Measurements from ENCODE around the gene SORBS2. TPM values are rescaled to one million over a fixed set of nuclear protein-coding genes. Genes with fewer than 3 reads are reported as not detected.

Gene SORBS2
- total RNA-seq, 1 experiment from 2014 or later = 0.34 TPM

DNA sequence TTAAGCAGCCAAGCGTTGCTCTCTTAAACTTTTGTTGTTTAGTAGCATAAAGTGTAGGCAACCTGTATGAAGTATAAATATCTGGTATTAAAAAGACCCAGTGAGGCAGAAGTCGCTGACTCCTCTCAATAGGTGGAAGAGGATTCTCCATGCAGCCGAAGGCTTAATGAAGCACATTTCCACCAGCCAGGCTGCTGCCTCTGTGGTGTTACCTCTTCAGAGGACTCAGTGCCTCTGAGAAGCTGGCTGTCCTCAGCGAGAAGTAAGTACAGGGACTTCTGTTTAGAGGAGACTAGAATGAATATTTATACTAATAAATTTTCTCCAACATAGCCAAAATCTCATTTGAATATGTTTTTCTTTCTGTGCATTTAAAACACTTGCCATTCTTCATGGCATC is 6.0 kb downstream of the SORBS2 start:
- DNase-seq (ENCODE audit: low read depth, low spot score) = no peak
- no peaks in the 10 kb centered on the region for H3K79me2 ChIP-seq (ENCODE audit: insufficient read depth, low read length)
- no peak overlapping the region for H3K4me2 ChIP-seq (ENCODE audit: low read length)
- H3K27ac ChIP-seq (ENCODE audit: low read depth, low read length) = no peak overlapping the region
- POLR2A ChIA-PET = no interaction called here
- TF ChIP-seq POLR2AphosphoS5 (IDR thresholded peaks at IDR 0.05; ENCODE audit: low read depth, low read length) (no peak), JUND (IDR thresholded peaks at IDR 0.05) (no peak), EZH2phosphoT487 (IDR thresholded peaks at IDR 0.05; ENCODE audit: borderline replicate concordance) (no peak), POLR2A (IDR thresholded peaks at IDR 0.05; ENCODE audit: borderline replicate concordance, extremely low read depth, insufficient read depth, insufficient read length) (no peak), FOSL1 (IDR thresholded peaks at IDR 0.05; ENCODE audit: low read depth) (no peak), SRF (IDR thresholded peaks at IDR 0.05; ENCODE audit: low read depth) (no peak), CEBPB (IDR thresholded peaks at IDR 0.05; ENCODE audit: low read depth) (no peak)
- TF ChIP-seq, protein P1, sequence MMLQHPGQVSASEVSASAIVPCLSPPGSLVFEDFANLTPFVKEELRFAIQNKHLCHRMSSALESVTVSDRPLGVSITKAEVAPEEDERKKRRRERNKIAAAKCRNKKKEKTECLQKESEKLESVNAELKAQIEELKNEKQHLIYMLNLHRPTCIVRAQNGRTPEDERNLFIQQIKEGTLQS (IDR thresholded peaks at IDR 0.05) = no peak
- intact Hi-C loops (cut with micrococcal nuclease) = no loop called here
- no peak overlapping the region for H3K4me3 ChIP-seq (replicated peaks in 1 of 2; ENCODE audit: low read depth in 1 of 2, low read length in 2 of 2)
- no peaks in the 10 kb centered on the region for H4K20me1 ChIP-seq (ENCODE audit: insufficient read depth)
- H3K9me2 ChIP-seq (ENCODE audit: insufficient read depth) = no peaks in the 10 kb centered on the region
- H3K9me3 ChIP-seq (ENCODE audit: control insufficient read depth in 1 of 2, insufficient read depth in 1 of 2, low read depth in 1 of 2, low read length in 2 of 2) = no peaks in the 10 kb centered on the region
- CTCF ChIA-PET = no interaction called here
- no peak for ATAC-seq
- RAD21 ChIA-PET (ENCODE audit: low non-redundant PET in 1 of 2, low total read pairs in 2 of 2, uncharacterized antibody in 2 of 2, unreplicated experiment in 2 of 2) = no interaction called here
- no peaks in the 10 kb centered on the region for H3K36me3 ChIP-seq (ENCODE audit: control insufficient read depth in 1 of 2, insufficient read depth in 2 of 2, low read length in 2 of 2)
- no peak overlapping the region for H2AFZ ChIP-seq (ENCODE audit: low read depth, low read length, poor library complexity, severe bottlenecking)
- H3K9ac ChIP-seq (ENCODE audit: low read length) = no peak overlapping the region
- H3K27me3 ChIP-seq (ENCODE audit: insufficient read depth, low read length) = no peaks in the 10 kb centered on the region
- BruUV-seq (replicated peaks) = no TSS peak
- no peaks in the 10 kb centered on the region for H3K4me1 ChIP-seq (ENCODE audit: control insufficient read depth in 1 of 2, insufficient read depth in 2 of 2, low read length in 2 of 2)

GRCh38 chr4:185805262-185805802 is 6.7 kb downstream of the SORBS2 start:
- H3K9ac ChIP-seq (ENCODE audit: low read length) = no peak overlapping the region
- H3K4me3 ChIP-seq (replicated peaks in 1 of 2; ENCODE audit: low read depth in 1 of 2, low read length in 2 of 2) = no peak overlapping the region
- no peaks in the 10 kb centered on the region for H3K79me2 ChIP-seq (ENCODE audit: insufficient read depth, low read length)
- no peak overlapping the region for H3K27ac ChIP-seq (ENCODE audit: low read depth, low read length)
- no peaks in the 10 kb centered on the region for H3K4me1 ChIP-seq (ENCODE audit: control insufficient read depth in 1 of 2, insufficient read depth in 2 of 2, low read length in 2 of 2)
- ATAC-seq (no peak), DNase-seq (ENCODE audit: low read depth, low spot score) (no peak)
- BruUV-seq (replicated peaks) = no TSS peak
- no peaks in the 10 kb centered on the region for H3K9me2 ChIP-seq (ENCODE audit: insufficient read depth)
- H3K4me2 ChIP-seq (ENCODE audit: low read length) = no peak overlapping the region
- H3K36me3 ChIP-seq (ENCODE audit: control insufficient read depth in 1 of 2, insufficient read depth in 2 of 2, low read length in 2 of 2) = no peaks in the 10 kb centered on the region
- no peaks in the 10 kb centered on the region for H3K27me3 ChIP-seq (ENCODE audit: insufficient read depth, low read length)
- intact Hi-C loops (cut with micrococcal nuclease) = no loop called here
- TF ChIP-seq RAD21 (IDR thresholded peaks at IDR 0.05; ENCODE audit: low read depth) = no peak
- no peak for TF ChIP-seq CEBPB (IDR thresholded peaks at IDR 0.05; ENCODE audit: low read depth)
- TF ChIP-seq ELF1 (IDR thresholded peaks at IDR 0.05; ENCODE audit: borderline replicate concordance, low read depth) = no peak
- no peak for TF ChIP-seq CBX3 (IDR thresholded peaks at IDR 0.05; ENCODE audit: low read depth)
- TF ChIP-seq SP1 (IDR thresholded peaks at IDR 0.05; ENCODE audit: low read depth) = no peak
- no peak for TF ChIP-seq ZFX (IDR thresholded peaks at IDR 0.05)
- no peak for TF ChIP-seq YY1 (IDR thresholded peaks at IDR 0.05; ENCODE audit: extremely low read depth, insufficient replicate concordance, low read depth, low read length)
- TF ChIP-seq SRF (IDR thresholded peaks at IDR 0.05; ENCODE audit: low read depth) = no peak
- ChIA-PET RAD21 (ENCODE audit: low non-redundant PET in 1 of 2, low total read pairs in 2 of 2, uncharacterized antibody in 2 of 2, unreplicated experiment in 2 of 2) (no interaction called here), CTCF (no interaction called here), POLR2A (no interaction called here)
- H3K9me3 ChIP-seq (ENCODE audit: control insufficient read depth in 1 of 2, insufficient read depth in 1 of 2, low read depth in 1 of 2, low read length in 2 of 2) = no peaks in the 10 kb centered on the region
- no peak overlapping the region for H2AFZ ChIP-seq (ENCODE audit: low read depth, low read length, poor library complexity, severe bottlenecking)
- no peaks in the 10 kb centered on the region for H4K20me1 ChIP-seq (ENCODE audit: insufficient read depth)
